Hindlimb muscle (tissue), 1 donor: Measurements from ENCODE around the gene ERLIN1. TPM values are rescaled to one million over a fixed set of nuclear protein-coding genes. Genes with fewer than 3 reads are reported as not detected.
A peak's percentile ranks its signal among the peaks of the same experiment; 100 is the strongest.

Source experiments
- DNase-seq: peaks from one replicate; pipeline ENCODE4 v3.0.0-alpha.2; 2013
- polyA plus RNA-seq: library from polyadenylated mRNA; unstranded; fragments of 120-200 nt; gene quantifications from one replicate; pipeline ENCODE4 v1.2.1, GENCODE V29; 2013; ENCODE audit not compliant: insufficient read length

The ERLIN1 gene
- polyA plus RNA-seq: 33.2 TPM

DNA sequence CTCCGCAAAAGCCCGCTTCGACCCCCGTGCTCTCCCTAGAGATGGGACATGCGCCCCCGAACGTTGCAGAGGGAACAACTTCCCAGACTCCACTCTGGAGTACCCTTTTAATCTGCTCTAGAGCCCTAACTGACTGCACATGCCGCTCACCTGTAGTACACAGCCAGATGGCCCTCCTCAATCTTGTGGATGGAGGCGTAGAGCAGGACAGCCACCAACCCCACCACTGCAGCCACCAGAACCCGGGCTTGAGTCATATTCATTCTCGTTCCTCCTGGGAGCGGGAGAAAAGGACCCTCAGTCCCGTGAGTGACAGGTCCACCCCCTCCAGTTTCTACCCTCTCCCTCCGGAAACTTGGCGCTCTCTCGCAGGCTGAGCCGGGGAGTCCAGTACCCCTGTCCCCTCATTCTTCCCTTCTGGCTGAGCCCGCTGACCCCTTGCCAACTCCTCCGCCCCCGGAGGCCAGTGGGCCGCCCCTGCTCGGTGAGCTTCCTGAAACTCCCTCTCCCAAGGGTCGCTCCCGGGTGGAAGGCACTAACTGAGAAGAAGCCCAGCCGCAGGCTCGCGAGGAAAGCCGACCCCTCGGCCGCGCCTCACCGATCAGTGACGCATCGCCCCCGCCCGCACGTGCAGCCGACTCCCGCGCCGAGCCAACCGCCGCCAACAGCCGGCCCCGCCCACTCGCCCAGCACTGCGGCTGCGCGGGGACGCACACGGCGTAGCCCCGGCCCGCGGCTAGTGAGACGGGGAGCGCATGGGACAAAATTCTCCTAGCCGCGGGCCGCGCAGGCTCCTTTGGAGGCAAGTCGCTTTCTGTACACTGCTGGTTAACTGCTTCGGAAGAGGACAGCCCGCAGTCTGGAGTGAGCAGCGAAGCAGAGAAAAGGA is at the start of gene ERLIN1:
ERLIN1 (minus strand) TSS at position 666 of the 889 bp plus-strand sequence; CDS start at position 263, 403 bp downstream.
- DNase-seq: peak; percentile 97

DNA sequence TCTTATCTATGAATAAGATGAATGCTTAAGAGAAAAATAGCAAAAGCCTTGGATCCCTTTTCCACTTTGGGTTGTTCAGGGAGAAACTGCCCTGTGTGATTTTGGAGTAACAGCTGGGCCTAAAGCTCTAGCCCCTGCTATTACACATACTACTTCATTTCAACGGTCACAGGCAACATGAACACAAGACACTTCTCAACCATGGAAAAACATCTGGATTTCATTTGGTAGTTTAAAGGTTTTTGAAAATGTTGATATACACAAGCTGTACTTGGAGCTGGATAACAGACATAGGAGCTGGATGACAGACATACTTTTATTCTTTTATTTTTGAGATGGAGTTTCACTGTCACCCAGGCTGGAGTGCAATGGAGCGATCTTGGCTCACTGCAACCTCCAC is 46.3 kb upstream of the ERLIN1 start:
- no peak for DNase-seq

DNA sequence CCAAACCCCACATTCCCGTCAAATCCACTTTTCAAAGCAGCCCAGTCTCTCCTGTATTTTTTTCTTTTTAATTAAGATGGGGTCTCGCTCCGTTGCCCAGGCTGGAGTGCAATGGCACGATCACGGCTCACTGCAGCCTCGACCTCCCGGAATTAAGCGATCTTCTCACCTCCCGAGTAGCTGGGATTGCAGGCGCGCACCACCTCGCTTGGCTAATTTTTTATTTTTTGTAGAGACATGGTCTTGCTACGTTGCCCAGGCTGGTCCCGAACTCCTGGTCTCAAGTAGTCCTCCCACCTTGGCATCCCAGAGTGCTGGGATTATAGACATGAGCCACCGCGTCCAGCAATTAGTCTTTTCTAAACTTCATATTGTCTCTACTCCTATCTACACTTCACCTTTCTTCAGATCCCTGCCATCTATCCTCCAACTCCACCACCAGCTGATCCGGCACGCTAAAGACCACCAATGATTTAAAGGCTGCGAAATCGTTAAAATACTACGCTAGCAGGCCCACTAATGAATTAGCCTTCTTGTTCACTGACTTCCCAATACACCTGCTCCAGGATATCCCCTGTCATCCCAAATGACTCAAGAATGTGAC is 44.1 kb upstream of the ERLIN1 start:
- DNase-seq: no peak

DNA sequence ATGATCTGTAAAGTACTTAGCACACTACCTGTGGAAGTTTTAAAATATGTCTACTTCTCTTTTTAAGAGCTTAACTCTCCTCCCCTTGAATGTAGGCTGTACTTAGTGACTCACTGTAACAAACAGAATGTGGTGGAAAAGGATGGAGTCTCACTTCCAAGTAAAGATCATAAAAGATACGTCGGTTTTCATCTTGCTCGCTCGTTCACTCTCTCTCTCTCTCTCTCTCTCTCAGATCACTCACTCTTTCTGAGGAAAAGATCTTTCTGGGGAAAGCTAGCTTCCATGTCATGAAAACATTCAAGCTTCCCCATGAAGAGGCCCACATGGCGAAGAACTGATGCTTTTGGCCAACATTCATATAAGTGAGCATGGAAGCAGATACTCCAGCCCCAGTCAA is 38.0 kb upstream of the ERLIN1 start:
- no peak for DNase-seq

DNA sequence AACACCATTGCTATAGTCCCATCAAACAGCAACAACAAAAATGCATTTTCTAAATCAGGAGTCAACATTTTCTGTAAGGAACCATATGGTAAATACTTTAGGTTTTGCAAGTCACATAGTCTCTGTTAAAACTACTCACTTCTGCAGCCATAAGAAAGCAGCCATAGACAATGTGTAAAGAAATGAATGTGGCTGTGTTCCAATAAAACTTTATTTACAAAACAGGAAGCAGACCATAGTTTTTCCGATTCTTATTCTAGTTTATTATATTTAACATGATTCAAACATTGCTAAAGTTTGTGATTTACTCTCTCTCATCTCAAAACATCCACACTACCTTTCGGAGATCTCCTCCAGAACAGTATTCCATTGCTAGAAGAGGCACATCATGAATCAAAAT is 36.7 kb upstream of the ERLIN1 start:
- DNase-seq: no peak

DNA sequence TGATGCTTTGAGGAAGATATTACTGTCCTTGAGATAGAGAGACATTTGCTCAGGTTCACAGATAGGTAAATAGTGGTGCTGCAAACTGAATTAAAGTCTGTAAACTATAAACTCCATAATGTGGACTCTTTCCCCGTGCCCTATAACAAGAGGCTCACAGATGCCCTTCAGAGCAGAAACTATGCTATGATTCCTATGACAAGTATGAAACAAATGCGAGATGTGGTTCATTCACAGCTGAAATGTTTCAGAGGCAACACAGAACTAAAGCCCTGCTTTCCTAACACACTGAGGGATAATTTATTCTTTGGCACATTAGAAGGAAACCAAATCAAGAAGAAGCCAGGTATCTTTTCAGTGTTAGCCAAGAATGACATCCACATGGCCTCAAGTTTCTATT is 30.2 kb upstream of the ERLIN1 start:
- DNase-seq: no peak

DNA sequence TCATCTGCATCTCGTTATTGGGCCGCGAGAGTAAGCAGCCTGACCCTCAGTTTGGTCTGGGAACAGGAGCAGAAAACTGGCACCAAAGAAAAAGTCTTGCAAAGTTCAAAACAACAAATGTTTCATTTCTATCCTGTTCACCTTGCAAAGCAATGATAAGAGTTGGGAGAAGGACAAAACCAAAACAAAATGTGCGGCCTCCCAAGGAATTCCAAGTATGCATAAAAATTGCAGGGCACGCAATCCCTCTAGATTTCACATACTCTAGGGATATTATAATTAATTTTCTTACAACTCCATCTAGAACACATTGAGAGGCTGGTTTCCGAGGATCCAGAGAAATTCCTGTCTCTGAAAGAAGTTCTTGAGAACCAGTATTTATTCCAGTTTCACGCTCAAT is 23.5 kb upstream of the ERLIN1 start:
- DNase-seq: no peak

DNA sequence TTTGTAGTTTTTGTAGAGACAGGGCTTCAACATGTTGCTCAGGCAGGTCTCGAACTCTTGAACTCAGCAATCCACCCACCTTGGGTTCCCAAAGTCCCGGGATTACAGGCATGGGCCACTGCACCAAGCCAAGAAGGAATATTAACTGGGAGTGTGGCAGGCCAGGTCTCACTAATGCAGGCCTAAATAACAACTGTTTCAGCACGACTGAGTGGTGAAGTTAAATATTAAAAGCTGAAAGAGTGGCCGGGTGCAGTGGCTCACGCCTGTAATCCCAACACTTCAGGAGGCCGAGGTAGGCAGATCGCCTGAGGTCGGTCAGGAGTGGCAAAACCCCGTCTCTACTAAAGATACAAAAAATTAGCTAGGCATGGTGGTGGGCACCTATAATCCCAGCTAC is 22.4 kb upstream of the ERLIN1 start:
- DNase-seq: no peak

DNA sequence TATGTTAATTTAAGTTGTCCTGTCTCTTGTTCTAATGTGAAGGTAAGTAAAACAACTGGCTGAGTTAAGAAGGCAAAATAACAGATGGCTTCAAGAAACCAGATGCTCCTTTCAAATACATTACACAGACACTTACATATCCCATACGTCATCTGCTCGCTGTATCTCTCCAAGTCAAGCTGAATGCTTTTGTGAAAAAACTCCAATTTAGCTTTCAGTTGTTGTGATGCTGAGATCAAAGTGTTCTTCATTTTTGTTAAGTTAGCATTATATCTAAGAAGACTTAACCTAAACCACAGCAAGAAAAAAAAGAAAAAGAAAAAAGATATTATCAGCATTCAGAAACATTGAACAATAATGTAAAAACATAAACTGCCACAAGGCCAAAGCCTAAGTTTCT is 18.5 kb upstream of the ERLIN1 start:
- no peak for DNase-seq

DNA sequence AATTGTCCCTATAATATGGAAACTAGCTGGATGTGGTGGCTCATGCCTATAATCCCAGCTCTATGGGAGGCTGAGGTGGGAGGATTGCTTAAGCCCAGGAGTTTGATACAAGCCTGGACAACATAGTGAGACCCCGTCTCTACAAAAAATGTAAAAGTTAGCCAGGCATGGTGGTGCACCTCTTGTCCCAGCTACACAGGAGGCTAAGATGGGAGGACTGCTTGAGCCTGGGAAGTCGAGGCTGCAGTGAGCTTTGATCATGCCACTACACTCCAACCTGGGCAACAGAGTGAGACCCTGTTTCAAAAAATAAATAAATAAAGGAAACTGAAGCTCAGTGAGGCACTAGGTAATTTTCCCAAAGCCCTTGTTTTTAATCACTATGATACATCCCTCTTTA is 15.7 kb upstream of the ERLIN1 start:
- DNase-seq: no peak

DNA sequence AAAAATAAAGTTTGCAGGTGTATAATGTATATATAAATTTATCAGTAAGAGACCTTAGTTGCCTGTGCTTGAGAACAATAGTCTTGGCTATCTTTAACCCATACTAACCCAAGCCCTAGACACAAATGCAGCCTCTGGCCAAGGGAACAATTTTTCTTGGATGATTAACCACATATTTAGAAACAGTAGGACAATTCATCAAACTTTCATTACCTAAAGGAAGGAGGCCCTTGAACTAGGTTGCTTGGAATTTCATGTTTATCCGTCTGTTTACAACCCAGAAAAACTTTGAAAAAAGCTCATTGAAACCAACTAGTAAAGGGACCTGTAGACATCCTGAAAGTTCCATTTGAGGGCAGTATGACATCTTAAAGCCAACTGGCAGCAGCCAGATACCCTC is 8.9 kb upstream of the ERLIN1 start:
- DNase-seq: no peak

DNA sequence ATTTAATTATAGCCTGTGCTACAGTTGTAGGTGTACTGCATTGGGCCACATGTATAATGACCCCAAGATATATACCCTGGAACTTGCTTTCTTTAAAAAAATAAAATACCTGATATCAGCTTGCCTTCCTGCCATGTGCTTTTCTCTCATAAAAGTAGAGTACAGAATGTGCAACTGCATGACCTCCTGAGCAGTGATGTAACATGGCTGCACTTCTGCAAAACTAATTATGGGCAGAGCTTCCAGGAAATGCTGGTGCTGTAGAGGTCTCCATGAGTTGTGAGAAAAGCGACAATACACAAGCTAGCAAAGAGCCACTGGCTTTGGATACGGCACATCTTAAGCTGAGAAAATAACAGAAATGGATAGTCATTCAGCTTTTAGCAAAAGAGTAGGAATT is 6.5 kb upstream of the ERLIN1 start:
- DNase-seq: peak; percentile 57

DNA sequence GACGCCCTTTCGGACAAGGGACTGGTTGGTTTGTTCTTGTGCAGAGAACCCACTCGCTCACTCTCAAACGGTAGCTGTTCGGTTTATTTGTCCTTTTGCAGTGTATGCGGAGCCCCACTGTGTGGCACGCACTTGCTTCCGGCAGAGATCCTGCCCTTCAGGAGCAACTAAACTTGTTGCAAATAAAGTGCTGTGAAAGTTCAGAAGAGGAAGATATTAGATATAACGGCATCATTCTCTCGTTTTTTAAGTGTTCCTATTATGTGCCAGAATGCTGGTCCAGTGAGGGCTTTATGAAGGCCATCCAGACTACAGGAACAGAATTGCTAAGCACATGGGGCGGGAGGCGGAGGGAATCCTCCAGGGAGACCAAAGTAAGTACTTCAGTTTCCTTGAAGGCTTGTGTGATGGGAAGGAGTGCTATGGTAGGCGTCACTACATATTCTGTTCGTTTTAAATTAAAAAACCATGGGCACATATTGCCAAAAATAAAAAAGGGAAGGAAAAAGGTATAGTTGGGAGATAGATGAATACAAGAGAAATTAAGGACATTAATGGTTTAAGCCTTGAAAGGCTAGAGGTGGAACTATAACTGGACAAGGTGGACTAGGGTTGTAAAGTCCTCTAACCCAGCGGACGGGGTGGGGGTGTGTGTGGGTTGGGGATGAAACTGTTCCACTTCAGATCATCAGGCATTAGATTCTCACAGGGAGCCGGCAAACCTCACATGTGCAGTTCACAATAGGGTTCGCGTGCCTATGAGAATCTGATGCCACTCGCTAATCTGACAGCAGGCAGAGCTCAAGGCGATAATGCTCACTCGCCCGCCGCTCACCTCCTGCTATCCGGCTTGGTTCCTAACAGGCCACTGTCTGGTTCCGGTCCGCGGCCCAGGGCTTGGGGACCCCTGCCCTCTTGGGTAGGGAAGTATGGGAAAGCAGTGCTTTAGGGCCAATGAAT is 704 bp upstream of the ERLIN1 start:
- DNase-seq: peak; percentile 50

DNA sequence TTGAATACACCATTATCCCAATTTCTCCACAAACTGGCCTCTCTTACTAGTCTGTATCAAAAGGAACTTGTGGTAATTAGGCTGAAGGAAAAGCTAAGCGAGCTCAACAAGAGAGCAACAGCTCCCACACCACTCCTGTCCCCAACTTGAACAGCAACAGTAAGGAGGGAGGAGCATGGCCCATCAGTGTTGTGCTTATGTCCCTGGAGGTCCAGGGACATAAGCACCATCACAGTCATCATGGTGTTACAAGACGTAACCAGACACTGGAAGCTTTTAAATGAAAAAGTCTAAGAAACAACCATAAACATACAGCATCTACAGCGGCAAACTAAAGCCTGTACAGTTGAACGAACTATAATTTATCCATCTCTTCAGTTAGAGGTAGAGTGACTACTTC is 989 bp downstream of the ERLIN1 start:
- peak; percentile 15 for DNase-seq

DNA sequence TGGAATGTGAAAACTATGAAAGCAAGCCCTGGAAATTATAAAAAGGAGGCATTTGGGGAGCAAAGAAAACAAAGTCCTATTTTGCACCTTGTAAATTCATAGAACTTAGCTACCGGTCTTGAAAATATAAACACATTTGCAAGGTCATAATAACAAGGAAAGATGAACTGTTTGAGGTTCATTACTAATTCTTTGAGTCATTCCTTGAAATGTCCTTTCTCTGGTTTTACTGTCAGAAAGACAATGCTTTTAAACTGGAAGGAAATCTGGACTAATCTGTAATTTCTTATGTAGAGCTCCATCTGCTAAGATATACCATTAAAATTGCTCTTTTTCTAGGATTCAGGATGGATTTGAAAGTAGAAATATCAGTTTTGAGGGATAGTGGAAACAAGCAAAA is 1.4 kb downstream of the ERLIN1 start:
- DNase-seq: no peak

DNA sequence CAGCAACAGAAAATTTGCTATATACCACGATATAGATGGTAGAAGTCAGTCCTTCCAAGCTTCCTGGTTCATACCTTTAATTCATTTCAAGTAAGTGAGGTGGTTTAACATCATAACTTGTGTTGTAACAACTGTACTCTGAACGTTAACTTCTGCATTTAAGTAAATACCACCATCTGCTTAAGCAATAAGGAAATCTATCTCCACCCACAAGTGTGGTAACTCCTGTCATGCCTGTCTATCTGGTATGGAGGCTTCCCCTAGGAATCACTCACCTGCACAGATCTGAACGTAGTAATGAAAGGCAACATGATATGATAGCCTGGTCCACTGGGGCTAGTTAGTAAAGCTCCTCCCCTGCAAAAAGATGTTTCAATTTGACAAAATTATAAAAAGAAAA is 2.3 kb downstream of the ERLIN1 start:
- DNase-seq: no peak

DNA sequence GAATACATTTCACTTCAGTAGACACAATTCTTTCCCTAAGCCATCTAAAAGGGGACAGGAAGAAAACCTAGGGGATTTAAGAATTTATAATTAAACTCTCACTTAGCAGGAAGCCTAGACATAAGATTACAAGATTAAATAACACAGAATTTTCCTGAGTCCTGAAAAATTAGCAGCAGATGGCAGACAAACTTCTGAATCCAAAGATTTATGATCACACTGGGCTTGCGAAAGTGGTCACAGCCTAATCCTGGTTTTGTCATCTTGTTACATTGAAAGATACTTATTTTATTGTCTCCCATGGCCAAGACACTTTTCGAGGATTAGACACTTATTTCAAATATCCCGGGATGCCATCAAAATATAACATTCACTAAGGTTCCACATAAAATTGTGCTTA is 2.9 kb downstream of the ERLIN1 start:
- DNase-seq: no peak

DNA sequence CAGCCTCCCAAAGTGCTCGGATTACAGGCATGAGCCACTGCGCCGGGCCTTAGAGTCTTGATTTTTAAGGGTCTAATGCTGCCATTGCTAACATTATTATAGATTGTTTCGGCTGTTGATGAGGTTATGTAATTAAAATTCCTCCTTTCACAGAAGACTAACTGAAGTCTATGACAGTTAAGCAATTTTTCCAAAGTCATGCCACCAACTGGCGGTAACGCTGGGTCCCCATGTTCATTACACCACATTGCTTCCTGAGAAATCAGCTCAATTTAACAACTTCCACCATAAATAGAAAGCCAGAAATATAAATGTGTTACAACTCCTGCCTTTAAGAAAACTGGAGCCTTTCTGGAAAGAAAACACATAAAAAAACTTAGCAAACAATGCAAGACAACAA is 3.5 kb downstream of the ERLIN1 start:
- DNase-seq: no peak

DNA sequence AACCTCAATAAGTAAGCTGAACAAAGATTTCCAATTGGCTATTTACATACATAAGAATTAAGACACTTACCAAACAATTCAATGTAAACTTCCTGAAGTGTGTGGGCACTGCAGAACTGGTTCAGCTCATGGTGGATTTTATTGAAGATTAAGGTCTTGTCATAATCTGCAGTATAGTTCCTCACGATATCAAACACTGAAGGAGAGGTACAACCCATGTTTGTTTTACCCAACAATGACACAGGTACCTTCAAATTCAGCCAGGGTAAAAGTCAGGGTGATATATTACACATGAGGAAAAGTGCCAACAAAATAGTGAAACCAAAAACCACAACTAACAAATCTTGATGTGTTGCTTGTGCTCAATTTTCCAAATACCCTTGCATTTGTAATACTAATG is 10.0 kb downstream of the ERLIN1 start:
- DNase-seq: no peak

DNA sequence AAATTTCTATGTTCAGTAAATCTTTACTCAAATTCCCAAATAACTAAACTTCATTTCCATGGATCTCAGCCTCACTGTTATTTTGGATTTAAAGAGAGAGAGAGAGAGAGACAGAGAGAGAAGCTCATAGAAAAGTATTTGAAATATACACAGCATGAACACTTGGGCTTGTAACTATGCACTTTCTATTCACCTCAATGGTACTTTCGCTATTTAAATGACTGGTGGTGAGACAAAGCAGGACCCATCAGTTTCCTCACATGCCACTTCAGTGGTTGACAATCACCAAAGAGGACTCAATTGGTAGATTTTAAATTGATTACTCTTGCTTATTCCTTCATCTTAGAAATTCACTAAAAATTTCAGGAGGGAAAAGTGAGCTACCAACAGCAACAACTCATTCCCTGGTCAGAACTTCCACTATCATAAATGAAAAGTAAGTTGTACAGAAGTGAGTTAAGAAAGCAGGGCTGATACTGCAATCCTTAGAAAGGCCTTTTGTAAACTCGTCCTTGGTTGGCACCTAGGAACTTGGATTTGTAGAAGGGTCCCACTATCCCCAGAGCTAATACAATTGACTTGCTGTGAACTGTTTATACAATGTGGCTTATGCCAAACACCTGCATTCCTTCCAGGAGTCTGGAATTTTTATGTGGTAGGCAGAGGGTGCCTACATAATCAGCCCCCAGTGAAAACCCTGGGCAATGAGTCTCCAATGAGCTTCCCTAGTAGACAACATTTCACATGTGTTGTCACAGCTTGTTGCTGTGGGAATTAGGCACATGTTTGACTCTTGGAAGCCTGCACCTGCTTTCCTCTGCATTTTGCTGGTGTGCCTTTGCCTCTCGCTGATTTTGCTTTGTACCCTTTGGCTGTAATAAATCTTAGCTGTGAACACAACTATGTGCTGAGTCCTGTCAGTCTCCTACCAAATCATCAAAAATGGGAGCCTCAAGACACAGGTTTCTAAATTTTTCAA is 10.8 kb downstream of the ERLIN1 start:
- no peak for DNase-seq

DNA sequence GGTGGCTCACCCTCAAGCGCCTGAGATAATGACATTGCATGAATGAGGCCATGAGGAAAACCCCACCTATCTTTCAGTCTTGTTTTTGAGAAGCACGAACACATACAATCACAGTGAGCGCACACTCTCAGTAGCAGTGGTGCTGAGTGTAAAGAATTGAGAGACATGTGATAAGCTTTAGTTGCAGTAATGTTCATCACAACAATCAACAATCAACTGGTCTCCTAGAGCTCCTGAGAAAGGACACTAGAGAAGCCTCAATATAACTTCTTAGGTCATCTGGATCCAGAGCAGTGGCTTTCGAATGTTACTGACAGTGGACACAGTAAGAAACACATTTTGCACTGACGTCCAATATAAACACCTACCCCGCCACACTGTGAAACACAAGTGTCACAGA is 12.8 kb downstream of the ERLIN1 start:
- no peak for DNase-seq

DNA sequence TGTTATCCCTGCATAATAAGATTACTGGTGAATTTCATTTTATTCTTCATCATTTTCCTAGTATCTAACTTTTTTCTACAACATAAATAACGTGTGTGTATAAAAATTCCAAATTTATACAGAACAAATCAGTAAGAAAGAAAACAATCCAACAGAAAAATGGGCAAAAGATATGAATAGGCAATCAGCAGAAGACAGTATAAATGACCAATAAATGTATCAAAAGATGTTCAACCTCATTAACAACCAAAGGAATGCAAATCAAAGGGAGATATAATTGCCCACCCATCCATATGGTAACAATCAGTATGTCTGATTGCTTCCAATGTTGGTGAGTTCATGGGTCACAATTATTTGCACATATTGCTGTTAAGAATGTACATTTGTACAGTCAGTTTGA is 13.5 kb downstream of the ERLIN1 start:
- no peak for DNase-seq
